ENCODE results near the gene NT5C2. TPM values are rescaled to one million over a fixed set of nuclear protein-coding genes. Genes with fewer than 3 reads are reported as not detected.
"Not testable (repeated sequence)": the region's sequence is repeated elsewhere in the genome, so short reads cannot be mapped to it uniquely, and the experiment has no call there.

The NT5C2 gene
- total RNA-seq, 1 donor from 2014 or later, result 52.3 TPM

DNA sequence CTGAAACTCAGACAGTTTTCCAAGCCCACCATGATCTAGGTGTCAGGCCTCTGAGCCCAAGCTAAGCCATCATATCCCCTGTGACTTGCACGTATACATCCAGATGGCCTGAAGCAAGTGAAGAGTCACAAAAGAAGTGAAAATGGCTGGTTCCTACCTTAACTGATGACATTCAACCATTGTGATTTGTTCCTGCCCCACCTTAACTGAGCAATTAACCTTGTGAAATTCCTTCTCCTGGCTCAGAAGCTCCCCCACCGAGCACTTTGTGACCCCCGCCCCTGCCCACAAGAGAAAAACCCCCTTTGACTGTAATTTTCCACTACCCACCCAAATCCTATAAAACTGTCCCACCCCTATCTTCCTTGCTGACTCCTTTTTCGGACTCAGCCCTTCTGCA, 12.3 kb upstream of the NT5C2 start:
- intact Hi-C loops (cut with DNase I); DNase-seq (ENCODE audit: missing footprints); ATAC-seq: not testable (repeated sequence)

DNA sequence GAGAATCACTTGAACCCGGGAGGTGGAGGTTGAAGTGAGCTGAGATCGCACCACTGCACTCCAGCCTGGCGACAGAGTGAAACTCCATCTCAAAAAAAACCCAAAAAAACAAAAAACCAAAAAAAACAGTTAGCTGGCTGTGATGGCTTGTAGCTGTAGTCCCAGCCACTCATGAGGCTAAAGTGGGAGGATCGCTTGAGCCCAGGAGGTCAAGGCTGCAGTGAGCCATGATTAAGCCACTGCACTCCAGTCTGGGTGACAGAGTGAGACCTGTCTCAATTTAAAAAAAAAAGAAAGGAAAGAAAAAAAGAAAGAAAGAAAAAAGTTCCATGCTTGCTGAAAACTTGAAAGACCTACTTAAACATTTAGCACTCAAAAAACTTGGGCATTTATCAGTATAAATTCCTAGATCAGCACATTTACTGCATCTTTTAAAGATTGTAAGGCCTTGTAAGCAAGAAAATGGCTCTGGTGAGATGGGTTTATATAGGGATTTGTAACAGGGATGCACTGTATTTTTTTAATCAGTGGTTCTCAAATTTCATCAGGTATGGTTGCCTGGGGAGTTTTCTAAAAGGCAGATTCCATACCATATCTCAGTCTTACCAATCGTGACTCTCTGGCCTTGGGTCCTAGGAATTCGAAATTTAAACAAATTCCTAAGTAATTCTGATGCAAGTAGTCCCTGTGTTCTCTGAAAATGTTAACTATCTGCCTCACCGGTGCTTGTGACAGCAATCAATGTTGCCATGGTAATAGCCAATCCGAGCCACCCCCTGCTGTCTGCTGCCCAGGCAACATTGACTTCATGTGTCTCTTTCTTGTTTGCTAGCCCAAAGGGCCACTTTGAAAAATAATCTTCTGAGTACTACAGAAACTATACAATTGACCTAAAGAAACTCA, 11.5 kb upstream of the NT5C2 start:
- intact Hi-C loops (cut with DNase I), result no loop called here
- no peak for DNase-seq (ENCODE audit: missing footprints)
- no peak for ATAC-seq

DNA sequence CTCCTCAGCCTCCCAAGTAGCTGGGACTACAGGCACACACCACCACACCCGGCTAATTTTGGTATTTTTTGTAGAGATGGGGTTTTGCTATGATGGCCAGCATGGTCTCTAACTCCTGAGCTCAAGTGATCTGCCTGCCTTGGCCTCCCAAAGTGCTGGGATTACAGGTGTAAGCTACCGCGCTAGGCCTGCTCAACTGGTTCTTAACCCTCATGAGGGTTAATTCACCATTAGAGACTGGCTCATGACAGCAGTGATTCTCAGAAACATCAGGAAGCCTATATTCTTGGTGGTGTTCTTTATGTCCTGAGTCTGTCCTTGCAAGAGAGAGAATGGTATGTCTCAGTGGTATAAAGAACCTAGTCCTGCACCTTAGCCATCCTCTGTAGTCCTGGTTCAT, 10.4 kb upstream of the NT5C2 start:
- DNase-seq (ENCODE audit: missing footprints) (no peak), ATAC-seq (no peak)
- intact Hi-C loops (cut with DNase I), result no loop called here

DNA sequence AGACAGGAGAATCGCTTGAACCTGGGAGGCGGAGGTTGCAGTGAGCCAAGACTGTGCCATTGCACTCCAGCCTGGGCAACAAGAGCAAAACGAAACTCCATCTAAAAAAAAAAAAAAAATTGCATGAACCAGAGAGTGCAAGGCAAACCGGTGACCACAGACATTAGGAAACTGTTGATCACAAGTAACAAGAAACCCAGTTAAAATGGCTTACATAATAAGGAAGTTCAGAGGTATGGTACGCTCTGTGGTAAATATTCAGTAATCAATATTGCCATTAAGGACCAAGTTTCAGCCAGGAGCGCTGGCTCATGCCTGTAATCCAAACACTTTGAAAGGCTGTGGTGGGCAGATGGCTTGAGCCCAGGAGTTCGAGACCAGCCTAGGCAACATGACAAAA, 9.2 kb upstream of the NT5C2 start:
- intact Hi-C loops (cut with DNase I), result no loop called here
- ATAC-seq (no peak), DNase-seq (ENCODE audit: missing footprints) (no peak)

DNA sequence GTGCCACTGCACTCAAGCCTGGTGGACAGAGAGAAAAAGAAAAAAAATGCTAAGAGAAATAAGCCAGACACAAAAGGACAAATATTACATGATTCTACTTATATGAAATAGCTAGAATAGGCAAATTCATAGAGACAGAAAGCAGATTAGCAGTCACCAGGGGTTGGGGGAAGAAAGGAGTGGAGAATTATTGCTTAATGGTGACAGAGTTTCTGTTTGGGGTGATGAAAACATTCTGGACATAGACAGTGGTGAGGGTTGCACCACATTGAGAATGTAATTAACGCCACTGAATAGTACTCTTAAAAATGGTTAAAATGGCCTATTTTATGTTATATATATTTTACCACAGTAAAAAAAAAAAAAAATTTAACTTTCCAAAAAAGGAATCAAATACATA, 6.4 kb upstream of the NT5C2 start:
- no peak for ATAC-seq
- DNase-seq (ENCODE audit: missing footprints), result no peak
- intact Hi-C loops (cut with DNase I), result loop anchor here (10.0 kb wide), 1 partner anchor 165 kb away; the partner anchor contains the start of gene TAF5

- intact Hi-C loops (cut with DNase I), result loop anchor here (10.0 kb wide), 1 partner anchor 166 kb away; the partner anchor contains the start of gene TAF5
- ATAC-seq, result no peak
These were observed 5.6 kb upstream of the NT5C2 start for GRCh38 chr10:103198648-103199047.

GRCh38 chr10:103197903-103198302, 4.8 kb upstream of the NT5C2 start:
- intact Hi-C loops (cut with DNase I), result loop anchor here (10.0 kb wide), 1 partner anchor 167 kb away; the partner anchor contains the start of gene TAF5
- ATAC-seq, result no peak
- no peak for DNase-seq (ENCODE audit: missing footprints)

More at GRCh38 chr10:103198648-103199047, 5.6 kb upstream of the NT5C2 start:
- no peak for DNase-seq (ENCODE audit: missing footprints)

DNA sequence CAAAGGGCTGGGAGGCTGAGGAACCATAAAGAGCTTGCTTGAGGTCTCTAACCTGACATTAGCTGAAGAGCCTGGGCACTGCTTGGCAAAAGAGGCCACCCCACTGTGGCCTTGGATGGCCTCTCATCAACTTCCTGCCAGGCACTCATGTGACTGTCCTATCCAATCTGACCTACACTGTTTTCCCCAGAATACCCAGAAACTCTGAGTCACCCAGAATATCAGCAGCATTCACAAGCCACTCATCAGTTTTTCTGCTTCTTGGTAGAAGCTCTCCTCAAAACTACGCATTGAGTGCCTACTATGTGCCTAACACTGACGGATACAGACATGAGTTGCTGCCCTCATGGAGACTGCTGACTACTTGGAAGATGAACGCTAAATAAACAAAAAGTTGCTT, 4.1 kb upstream of the NT5C2 start:
- DNase-seq (ENCODE audit: missing footprints) (no peak), ATAC-seq (peak; percentile 43)
- intact Hi-C loops (cut with DNase I), result loop anchor here (10.0 kb wide), 1 partner anchor 168 kb away; the partner anchor contains the start of gene TAF5

- ATAC-seq (no peak), DNase-seq (ENCODE audit: missing footprints) (no peak)
- intact Hi-C loops (cut with DNase I), result loop anchor here (10.0 kb wide), 1 partner anchor 168 kb away; the partner anchor contains the start of gene TAF5
These were observed 3.4 kb upstream of the NT5C2 start for GRCh38 chr10:103196516-103196915.

GRCh38 chr10:103193820-103194529, 903 bp upstream of the NT5C2 start:
- no peak for DNase-seq (ENCODE audit: missing footprints)
- intact Hi-C loops (cut with DNase I), result loop anchor here (2.0 to 10.0 kb wide), 4 partner anchors 37 to 171 kb away; partner anchors contain the start of gene TAF5
- no peak for ATAC-seq

GRCh38 chr10:103192451-103193106, 493 bp downstream of the NT5C2 start:
- ATAC-seq (peak; percentile 58), DNase-seq (ENCODE audit: missing footprints) (peak; percentile 95)
- intact Hi-C loops (cut with DNase I), result loop anchor here (1.0 to 10.0 kb wide), 5 partner anchors 38 to 275 kb away; partner anchors contain the start of gene TAF5

- no peak for DNase-seq (ENCODE audit: missing footprints)
- intact Hi-C loops (cut with DNase I), result loop anchor here (1.0 to 10.0 kb wide), 5 partner anchors 39 to 275 kb away; partner anchors contain the start of gene TAF5
- ATAC-seq, result no peak
These were observed 1.0 kb downstream of the NT5C2 start for GRCh38 chr10:103192089-103192450.

DNA sequence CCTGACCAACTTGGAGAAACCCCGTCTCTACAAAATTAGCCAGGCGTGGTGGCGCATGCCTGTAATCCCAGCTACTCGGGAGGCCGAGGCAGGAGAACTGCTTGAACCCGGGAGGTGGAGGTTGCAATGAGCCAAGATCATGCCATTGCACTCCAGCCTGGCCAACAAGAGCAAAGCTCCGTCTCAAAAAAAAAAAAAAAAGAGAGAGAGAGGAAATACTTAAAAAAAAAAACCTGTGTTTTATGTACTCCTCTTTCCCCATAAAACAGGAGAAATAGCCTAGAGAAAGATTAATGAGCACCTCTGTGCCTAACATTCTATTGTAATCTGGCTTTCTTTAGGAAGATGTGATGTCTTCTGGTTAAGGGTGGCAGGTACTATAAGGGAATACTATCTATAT, 1.9 kb downstream of the NT5C2 start:
- intact Hi-C loops (cut with DNase I), result loop anchor here (5.0 to 10.0 kb wide), 3 partner anchors 44 to 174 kb away; partner anchors contain the start of gene TAF5
- not testable (repeated sequence) for ATAC-seq; DNase-seq (ENCODE audit: missing footprints)

- ATAC-seq (no peak), DNase-seq (ENCODE audit: missing footprints) (no peak)
- intact Hi-C loops (cut with DNase I), result no loop called here
These were observed 4.2 kb downstream of the NT5C2 start for GRCh38 chr10:103188853-103189252.

GRCh38 chr10:103186128-103186527, 6.9 kb downstream of the NT5C2 start:
- DNase-seq (ENCODE audit: missing footprints) (no peak), ATAC-seq (no peak)
- intact Hi-C loops (cut with DNase I), result no loop called here

GRCh38 chr10:103184615-103185014, 8.5 kb downstream of the NT5C2 start:
- peak; percentile 22 for ATAC-seq
- intact Hi-C loops (cut with DNase I), result no loop called here

GRCh38 chr10:103183991-103184451, 9.1 kb downstream of the NT5C2 start:
- DNase-seq (ENCODE audit: missing footprints); intact Hi-C loops (cut with DNase I); ATAC-seq: not testable (repeated sequence)

More at GRCh38 chr10:103184615-103185014, 8.5 kb downstream of the NT5C2 start:
- no peak for DNase-seq (ENCODE audit: missing footprints)

- intact Hi-C loops (cut with DNase I), result no loop called here
- ATAC-seq (peak; percentile 75), DNase-seq (ENCODE audit: missing footprints) (no peak)
These were observed 11.8 kb downstream of the NT5C2 start for GRCh38 chr10:103181244-103181643.

DNA sequence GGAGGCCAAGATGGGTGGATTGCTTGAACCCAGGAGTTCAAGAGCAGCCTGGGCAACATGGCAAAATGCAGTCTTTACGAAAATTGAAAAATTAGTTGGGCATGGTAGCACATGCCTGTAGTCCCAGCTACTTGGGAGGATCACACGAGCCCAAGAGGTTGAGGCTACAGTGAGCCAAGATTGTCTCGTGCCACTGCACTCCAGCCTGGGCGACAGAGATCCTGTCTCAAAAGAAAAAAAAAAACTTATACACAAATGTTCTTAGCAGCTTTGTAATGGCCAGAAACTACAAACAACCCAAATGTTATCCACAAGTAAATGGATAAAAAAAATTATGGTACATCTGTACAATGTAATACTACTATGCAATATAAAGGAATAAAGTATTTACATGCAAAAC, 12.6 kb downstream of the NT5C2 start:
- ATAC-seq (no peak), DNase-seq (ENCODE audit: missing footprints) (no peak)
- intact Hi-C loops (cut with DNase I), result no loop called here
